HCT116 (cell line): Measurements from ENCODE around the gene ZNF554. TPM values are rescaled to one million over a fixed set of nuclear protein-coding genes. Genes with fewer than 3 reads are reported as not detected.

Source experiments
- ATAC-seq: fragments of 200-7000 bp; cut with Tn5 transposase; 2 replicates; pipeline ENCODE4 v1.9.1; 2020; ENCODE audit warnings: mild to moderate bottlenecking, moderate library complexity
- BruUV-seq: library from RNA; stranded (reverse); fragments of 400-500 nt; replicated peaks from 2 replicates; lab custom pipeline; 2021; lab: Mats Ljungman, UMichigan
- CTCF ChIA-PET: fragments of 300-600 bp; sonication (Branson Sonifier 250); formaldehyde crosslinking; loops from one replicate; lab custom pipeline; 2021; ENCODE audit warnings: antibody characterized with exemption; lab: Charles Lee
- POLR2A ChIA-PET: fragments of 300-600, 350-600 bp; sonication (Branson Sonifier 250); formaldehyde crosslinking; loops from one replicate; lab custom pipeline; 2021; ENCODE audit warnings: antibody characterized with exemption; lab: Charles Lee
- RAD21 ChIA-PET, 2 experiments: fragments of 300-600 bp; sonication (Branson Sonifier 250); formaldehyde crosslinking; loops; one replicate each; lab custom pipeline; 2023; ENCODE audit warnings: low total read pairs in 2 of 2; ENCODE audit not compliant: uncharacterized antibody in 2 of 2, unreplicated experiment in 2 of 2, low non-redundant PET in 1 of 2; lab: Charles Lee
- DNase-seq: peaks from one replicate; pipeline ENCODE4 v3.0.0-alpha.2; 2010; ENCODE audit warnings: low read depth, low spot score
- H2AFZ ChIP-seq: fragments of 200-600 bp; shearing (Covaris generic), sonication (generic); 2 replicates; pipeline ENCODE4 v1.6.1; 2017; ENCODE audit warnings: low read depth, mixed run types, mixed read lengths, antibody characterized with exemption, low read length; ENCODE audit not compliant: poor library complexity, severe bottlenecking
- H3K27ac ChIP-seq: 2 replicates; pipeline ENCODE4 v1.5.1; 2012; ENCODE audit warnings: low read depth, low read length
- H3K27me3 ChIP-seq: fragments of 200-600 bp; sonication (generic); 2 replicates; pipeline ENCODE4 v1.6.1; 2016; ENCODE audit warnings: mixed run types, low read length, mixed read lengths; ENCODE audit not compliant: insufficient read depth
- H3K36me3 ChIP-seq, 2 experiments: fragments of 200-500 bp in 1 of 2; fragments of 200-600 bp in 1 of 2; sonication (Bioruptor generic) in 1 of 2; sonication (generic) in 1 of 2; 2 replicates each; pipeline versions ENCODE4 v1.5.1 to v1.6.1; 2014 to 2016; ENCODE audit warnings: low read length in 2 of 2, inconsistent platforms in 1 of 2, mixed read lengths in 1 of 2, mixed run types in 1 of 2; ENCODE audit not compliant: insufficient read depth in 2 of 2, control insufficient read depth in 1 of 2
- H3K4me1 ChIP-seq, 2 experiments: fragments of 200-600 bp in 1 of 2; sonication (generic) in 1 of 2; 2 replicates each; pipeline versions ENCODE4 v1.5.1 to v1.6.1; 2012 to 2017; ENCODE audit warnings: low read length in 2 of 2, inconsistent platforms in 1 of 2, mild to moderate bottlenecking in 1 of 2, mixed read lengths in 1 of 2, mixed run types in 1 of 2, moderate library complexity in 1 of 2; ENCODE audit not compliant: insufficient read depth in 2 of 2, control insufficient read depth in 1 of 2
- H3K4me2 ChIP-seq: fragments of 200-600 bp; sonication (generic); 2 replicates; pipeline ENCODE4 v1.6.1; 2017; ENCODE audit warnings: mixed run types, low read length, mixed read lengths
- H3K4me3 ChIP-seq, 2 experiments: fragments of 200-600 bp in 1 of 2; sonication (generic) in 1 of 2; replicated peaks in 1 of 2; 2 replicates each; pipeline ENCODE4 v1.5.1; 2011 to 2016; ENCODE audit warnings: low read length in 2 of 2, control low read depth in 1 of 2, low read depth in 1 of 2, mild to moderate bottlenecking in 1 of 2, mixed read lengths in 1 of 2, mixed run types in 1 of 2
- H3K79me2 ChIP-seq: fragments of 200-600 bp; sonication (generic); 2 replicates; pipeline ENCODE4 v1.6.1; 2017; ENCODE audit warnings: mild to moderate bottlenecking, mixed run types, low read length, moderate library complexity, mixed read lengths; ENCODE audit not compliant: insufficient read depth
- H3K9ac ChIP-seq: fragments of 200-600 bp; sonication (generic); 2 replicates; pipeline ENCODE4 v1.6.1; 2016; ENCODE audit warnings: low read length, mixed read lengths
- H3K9me2 ChIP-seq: fragments of 200-600 bp; sonication (generic), shearing (Covaris generic); 2 replicates; pipeline ENCODE4 v1.6.1; 2017; ENCODE audit warnings: mixed run types, mild to moderate bottlenecking, moderate library complexity; ENCODE audit not compliant: insufficient read depth
- H3K9me3 ChIP-seq, 2 experiments: fragments of 200-500 bp in 1 of 2; fragments of 200-600 bp in 1 of 2; sonication (Bioruptor generic) in 1 of 2; sonication (generic) in 1 of 2; 2 replicates each; pipeline ENCODE4 v1.6.1; 2014 to 2017; ENCODE audit warnings: low read length in 2 of 2, mixed read lengths in 2 of 2, inconsistent platforms in 1 of 2, low read depth in 1 of 2, mild to moderate bottlenecking in 1 of 2, mixed run types in 1 of 2, moderate library complexity in 1 of 2; ENCODE audit not compliant: control insufficient read depth in 1 of 2, insufficient read depth in 1 of 2
- H4K20me1 ChIP-seq: fragments of 200-600 bp; sonication (generic), shearing (Covaris generic); 2 replicates; pipeline ENCODE4 v1.6.1; 2017; ENCODE audit warnings: mixed run types, mild to moderate bottlenecking, moderate library complexity; ENCODE audit not compliant: insufficient read depth
- CBX3 ChIP-seq: IDR thresholded peaks from 2 replicates; pipeline ENCODE4 v1.6.1; 2012; ENCODE audit warnings: low read depth
- CEBPB ChIP-seq: IDR thresholded peaks from 2 replicates; pipeline ENCODE4 v1.6.1; 2012; ENCODE audit warnings: low read depth
- CTCF ChIP-seq, 3 experiments: fragments of 200-600 bp in 1 of 3; sonication (generic) in 1 of 3; IDR thresholded peaks in 2 of 3; conservative IDR thresholded peaks in 1 of 3; 2 replicates each; pipeline ENCODE4 v1.5.1; 2012 to 2017; ENCODE audit warnings: low read depth in 2 of 3, low read length in 2 of 3, antibody characterized with exemption in 1 of 3, borderline replicate concordance in 1 of 3, control low read depth in 1 of 3, mild to moderate bottlenecking in 1 of 3, mixed read lengths in 1 of 3, mixed run types in 1 of 3, moderate library complexity in 1 of 3; ENCODE audit not compliant: insufficient read depth in 1 of 3
- EGR1 ChIP-seq: IDR thresholded peaks from 2 replicates; pipeline ENCODE4 v1.6.1; 2012; ENCODE audit warnings: low read depth
- ELF1 ChIP-seq: IDR thresholded peaks from 2 replicates; pipeline ENCODE4 v1.6.1; 2012; ENCODE audit warnings: low read depth, borderline replicate concordance
- EZH2 ChIP-seq: fragments of 200-600 bp; sonication (generic); IDR thresholded peaks from 2 replicates; pipeline ENCODE4 v1.6.1; 2017; ENCODE audit warnings: antibody characterized with exemption, mixed run types
- EZH2phosphoT487 ChIP-seq: fragments of 200-600 bp; IDR thresholded peaks from 2 replicates; pipeline ENCODE4 v1.6.1; 2018; ENCODE audit warnings: antibody characterized with exemption, borderline replicate concordance
- JUND ChIP-seq: IDR thresholded peaks from 2 replicates; pipeline ENCODE4 v1.6.1; 2012
- POLR2A ChIP-seq: IDR thresholded peaks from 2 replicates; pipeline ENCODE4 v1.7.0; 2011; ENCODE audit warnings: borderline replicate concordance; ENCODE audit not compliant: insufficient read depth, insufficient read length; ENCODE audit errors: extremely low read depth
- POLR2AphosphoS5 ChIP-seq: IDR thresholded peaks from 2 replicates; pipeline ENCODE4 v1.6.1; 2011; ENCODE audit warnings: mild to moderate bottlenecking, low read depth, low read length, moderate library complexity
- REST ChIP-seq: IDR thresholded peaks from 2 replicates; pipeline ENCODE4 v1.6.1; 2012; ENCODE audit warnings: low read depth
- SIN3A ChIP-seq: IDR thresholded peaks from 2 replicates; pipeline ENCODE4 v1.6.1; 2012; ENCODE audit warnings: low read depth
- SP1 ChIP-seq: IDR thresholded peaks from 2 replicates; pipeline ENCODE4 v1.6.1; 2012; ENCODE audit warnings: low read depth
- TCF7L2 ChIP-seq: IDR thresholded peaks from 2 replicates; pipeline ENCODE4 v1.7.0; 2011; ENCODE audit warnings: borderline replicate concordance, inconsistent platforms; ENCODE audit not compliant: insufficient read depth, insufficient read length; ENCODE audit errors: extremely low read depth
- YY1 ChIP-seq: IDR thresholded peaks from 2 replicates; pipeline ENCODE4 v1.6.1; 2011; ENCODE audit warnings: low read length, low read depth, moderate library complexity, mild to moderate bottlenecking; ENCODE audit not compliant: insufficient replicate concordance; ENCODE audit errors: extremely low read depth
- ZBTB33 ChIP-seq: IDR thresholded peaks from 2 replicates; pipeline ENCODE4 v1.6.1; 2011; ENCODE audit warnings: mild to moderate bottlenecking, low read length, moderate library complexity; ENCODE audit not compliant: insufficient replicate concordance; ENCODE audit errors: extremely low read depth
- ZNF274 ChIP-seq: fragments of 200-500 bp; sonication (Bioruptor generic); IDR thresholded peaks from 2 replicates; pipeline ENCODE4 v1.6.1; 2014; ENCODE audit warnings: mild to moderate bottlenecking, low read depth, low read length, inconsistent platforms
- intact Hi-C: fragments of 100-400 bp; cut with micrococcal nuclease; formaldehyde crosslinking; loops from 2 replicates; pipeline ENCODE4 v1.10.0; 2022
- total RNA-seq: library from RNA; stranded (reverse); gene quantifications from one replicate; pipeline ENCODE4 v1.2.1, GENCODE V29; 2021; ENCODE audit not compliant: unreplicated experiment

ZNF554 gene
- total RNA-seq, 1 experiment from 2014 or later: 4.0 TPM

- intact Hi-C loops: no loop called here
- peaks cover 42 to 56% of the 10 kb centered on the region in 2 experiments; a peak in 3 of 4 replicates for H3K36me3 ChIP-seq
- no peak overlapping the region for H3K27ac ChIP-seq
- no peaks in the 10 kb centered on the region for H4K20me1 ChIP-seq
- ChIA-PET POLR2A (no interaction called here), RAD21 (no interaction called here), CTCF (no interaction called here)
- no peak overlapping the region for H3K9ac ChIP-seq
- BruUV-seq: no TSS peak
- no peaks in the 10 kb centered on the region for H3K9me2 ChIP-seq
- no peak for ATAC-seq
- TF ChIP-seq SP1: no peak
- TF ChIP-seq POLR2AphosphoS5: no peak
- TF ChIP-seq REST: no peak
- no peak for TF ChIP-seq CTCF (IDR thresholded peaks at IDR 0.05 in 2 of 3, conservative IDR thresholded peaks at IDR 0.05 in 1 of 3; ENCODE audit: borderline replicate concordance in 1 of 3, insufficient read depth in 1 of 3, low read depth in 2 of 3, low read length in 2 of 3)
- TF ChIP-seq JUND: no peak
- TF ChIP-seq EZH2phosphoT487: no peak
- TF ChIP-seq CBX3: no peak
- TF ChIP-seq CEBPB: no peak
- TF ChIP-seq ELF1: no peak
- no peak for TF ChIP-seq EGR1
- TF ChIP-seq SIN3A: no peak
- no peak for TF ChIP-seq YY1
- no peak for TF ChIP-seq EZH2
- no peak for TF ChIP-seq ZNF274
- no peak for TF ChIP-seq TCF7L2
- TF ChIP-seq ZBTB33: no peak
- no peak for TF ChIP-seq POLR2A
- H3K9me3 ChIP-seq: no peaks in the 10 kb centered on the region
- H2AFZ ChIP-seq: no peak overlapping the region
- peaks cover 46% of the 10 kb centered on the region for H3K79me2 ChIP-seq
- H3K4me3 ChIP-seq: no peak overlapping the region
- peaks cover 0 to 6% of the 10 kb centered on the region in 2 experiments; a peak in 2 of 4 replicates for H3K4me1 ChIP-seq
- H3K4me2 ChIP-seq: no peak overlapping the region
- DNase-seq: no peak
- H3K27me3 ChIP-seq: no peaks in the 10 kb centered on the region
These were observed 19.2 kb upstream of the ZNF554 start for GRCh38 chr19:2800506-2800905.
